SU-DHL-6 (cell line): ENCODE results near the gene ASB16.

Experiments used
- EZH2phosphoT487 ChIP-seq: fragments of 200-600 bp; sonication (generic), shearing (Covaris generic); conservative IDR thresholded peaks from 2 replicates; pipeline ENCODE4 v1.6.1; 2018; ENCODE audit warnings: mild to moderate bottlenecking, antibody characterized with exemption, low read length, moderate library complexity, mixed read lengths
- TF ChIP-seq, protein P1 (sequence below): fragments of 200-600 bp; sonication (generic); IDR thresholded peaks from one replicate; pipeline ENCODE4 v1.5.1; 2017; ENCODE audit warnings: antibody characterized with exemption, mild to moderate bottlenecking, low read length, moderate library complexity; ENCODE audit not compliant: insufficient read depth, poor library complexity, severe bottlenecking

DNA sequence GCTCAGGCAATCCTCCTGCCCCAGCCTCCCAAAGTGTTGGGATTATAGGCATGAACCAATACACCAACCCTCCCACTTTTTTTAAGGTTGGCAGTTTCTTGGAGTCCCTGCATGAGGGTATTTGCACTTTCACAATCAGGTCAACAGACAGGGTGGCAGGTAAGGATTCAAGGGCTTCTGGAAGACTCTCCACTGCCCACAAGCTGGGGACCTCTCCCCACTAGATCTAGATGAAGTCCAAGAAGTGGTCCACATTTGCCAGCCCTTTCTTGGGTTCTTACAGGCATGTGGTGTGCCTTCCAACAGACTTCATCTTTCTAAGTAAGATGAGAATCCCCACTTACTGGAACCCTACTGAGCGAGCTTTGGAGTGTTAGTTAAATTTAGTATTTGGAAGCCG, 3.9 kb downstream of the ASB16 start:
- TF ChIP-seq, protein P1, sequence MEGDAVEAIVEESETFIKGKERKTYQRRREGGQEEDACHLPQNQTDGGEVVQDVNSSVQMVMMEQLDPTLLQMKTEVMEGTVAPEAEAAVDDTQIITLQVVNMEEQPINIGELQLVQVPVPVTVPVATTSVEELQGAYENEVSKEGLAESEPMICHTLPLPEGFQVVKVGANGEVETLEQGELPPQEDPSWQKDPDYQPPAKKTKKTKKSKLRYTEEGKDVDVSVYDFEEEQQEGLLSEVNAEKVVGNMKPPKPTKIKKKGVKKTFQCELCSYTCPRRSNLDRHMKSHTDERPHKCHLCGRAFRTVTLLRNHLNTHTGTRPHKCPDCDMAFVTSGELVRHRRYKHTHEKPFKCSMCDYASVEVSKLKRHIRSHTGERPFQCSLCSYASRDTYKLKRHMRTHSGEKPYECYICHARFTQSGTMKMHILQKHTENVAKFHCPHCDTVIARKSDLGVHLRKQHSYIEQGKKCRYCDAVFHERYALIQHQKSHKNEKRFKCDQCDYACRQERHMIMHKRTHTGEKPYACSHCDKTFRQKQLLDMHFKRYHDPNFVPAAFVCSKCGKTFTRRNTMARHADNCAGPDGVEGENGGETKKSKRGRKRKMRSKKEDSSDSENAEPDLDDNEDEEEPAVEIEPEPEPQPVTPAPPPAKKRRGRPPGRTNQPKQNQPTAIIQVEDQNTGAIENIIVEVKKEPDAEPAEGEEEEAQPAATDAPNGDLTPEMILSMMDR, result no peak
- TF ChIP-seq EZH2phosphoT487, result no peak
